GM19023 (cell line): Measurements from ENCODE around the gene GNAZ.

Experiments
- ATAC-seq: cut with Tn5 transposase; IDR thresholded peaks from one replicate; pipeline ENCODE4 v1.9.1; 2021; ENCODE audit warnings: mild to moderate bottlenecking, moderate library complexity; ENCODE audit not compliant: unreplicated experiment

Gene GNAZ

GRCh38 chr22:23105304-23105703, 35.0 kb downstream of the GNAZ start:
- no peak for ATAC-seq

GRCh38 chr22:23105919-23106318, 35.6 kb downstream of the GNAZ start:
- ATAC-seq, result no peak

- no peak for ATAC-seq
These were observed 36.0 kb downstream of the GNAZ start for GRCh38 chr22:23106344-23106743.

GRCh38 chr22:23106906-23107367, 36.6 kb downstream of the GNAZ start:
- ATAC-seq, result no peak

GRCh38 chr22:23107487-23108248, 37.3 kb downstream of the GNAZ start:
- no peak for ATAC-seq

GRCh38 chr22:23108249-23109078, 38.1 kb downstream of the GNAZ start:
- no peak for ATAC-seq

- no peak for ATAC-seq
These were observed 38.7 kb downstream of the GNAZ start for GRCh38 chr22:23109079-23109347.

- no peak for ATAC-seq
These were observed 39.2 kb downstream of the GNAZ start for GRCh38 chr22:23109441-23109978.

GRCh38 chr22:23110190-23110921, 40.0 kb downstream of the GNAZ start:
- no peak for ATAC-seq

- no peak for ATAC-seq
These were observed 40.7 kb downstream of the GNAZ start for GRCh38 chr22:23110922-23111527.

GRCh38 chr22:23112472-23113012, 42.2 kb downstream of the GNAZ start:
- ATAC-seq, result no peak

GRCh38 chr22:23113067-23113846, 42.9 kb downstream of the GNAZ start:
- no peak for ATAC-seq

GRCh38 chr22:23113847-23114720, 43.8 kb downstream of the GNAZ start:
- ATAC-seq, result no peak

- ATAC-seq, result no peak
These were observed 44.4 kb downstream of the GNAZ start for GRCh38 chr22:23114721-23115020.

- no peak for ATAC-seq
These were observed 45.0 kb downstream of the GNAZ start for GRCh38 chr22:23115369-23115768.

GRCh38 chr22:23115825-23116494, 45.6 kb downstream of the GNAZ start:
- ATAC-seq, result no peak

GRCh38 chr22:23116506-23117263, 46.4 kb downstream of the GNAZ start:
- ATAC-seq, result no peak

- ATAC-seq, result no peak
These were observed 47.0 kb downstream of the GNAZ start for GRCh38 chr22:23117275-23117674.
